ENCODE data around the gene IFNA6. TPM values are rescaled to one million over a fixed set of nuclear protein-coding genes. Genes with fewer than 3 reads are reported as not detected.

The IFNA6 gene
- total and polyA plus RNA-seq, 2 experiments from 2014 or later, result not detected

GRCh38 chr9:21317956-21318923 is 32.4 kb downstream of the IFNA6 start:
- Histone ChIP-seq H3K79me2 (replicated peaks; ENCODE audit: insufficient read depth) (no peaks in the 10 kb centered on the region), H3K27me3 (ENCODE audit: insufficient read depth) (no peaks in the 10 kb centered on the region), H3K9me2 (ENCODE audit: insufficient read depth) (no peaks in the 10 kb centered on the region), H3F3A (replicated peaks; ENCODE audit: low read depth) (no peaks in the 10 kb centered on the region), H3K27ac (ENCODE audit: low read depth) (no peak overlapping the region), H3K4me1 (ENCODE audit: insufficient read depth) (no peaks in the 10 kb centered on the region), H3K4me2 (no peak overlapping the region), H3K36me3 (ENCODE audit: insufficient read depth) (no peaks in the 10 kb centered on the region), H2AFZ (no peak overlapping the region), H3K4me3 (no peak overlapping the region), H4K20me1 (replicated peaks; ENCODE audit: insufficient read depth) (no peaks in the 10 kb centered on the region)
- Mint-ChIP-seq H3K4me3 (no peak overlapping the region), H3K9me3 (no peaks in the 10 kb centered on the region), H3K27me3 (ENCODE audit: insufficient read depth, low read depth, poor library complexity) (no peaks in the 10 kb centered on the region), H3K36me3 (ENCODE audit: low read depth) (no peaks in the 10 kb centered on the region), H3K27ac (no peak overlapping the region), H3K4me1 (peaks cover 5% of the 10 kb centered on the region; the same call in 2 of the 3 replicates)
- peak; percentile 75 to 77 for TF ChIP-seq CTCF (conservative IDR thresholded peaks at IDR 0.05; ENCODE audit: low read depth in 2 of 2)
- no peak for TF ChIP-seq POLR2AphosphoS5 (IDR thresholded peaks at IDR 0.05; ENCODE audit: low read depth)
- peak; percentile 67 for DNase-seq (ENCODE audit: low spot score)
- ATAC-seq, result peak; percentile 81

- no peak overlapping the region for H2AFZ ChIP-seq
- H3K27me3 Mint-ChIP-seq (ENCODE audit: insufficient read depth, low read depth, poor library complexity), result peaks cover 2% of the 10 kb centered on the region
- H3K4me2 ChIP-seq, result no peak overlapping the region
- no peaks in the 10 kb centered on the region for H3K36me3 ChIP-seq (ENCODE audit: insufficient read depth)
- H3K27ac ChIP-seq (ENCODE audit: low read depth), result no peak overlapping the region
- H3K79me2 ChIP-seq (replicated peaks; ENCODE audit: insufficient read depth), result no peaks in the 10 kb centered on the region
- no peaks in the 10 kb centered on the region for H3K27me3 ChIP-seq (ENCODE audit: insufficient read depth)
- no peaks in the 10 kb centered on the region for H3K9me2 ChIP-seq (ENCODE audit: insufficient read depth)
- no peaks in the 10 kb centered on the region for H4K20me1 ChIP-seq (replicated peaks; ENCODE audit: insufficient read depth)
- DNase-seq (ENCODE audit: low spot score), result peak; percentile 17
- no peak overlapping the region for H3K4me3 Mint-ChIP-seq
- H3F3A ChIP-seq (replicated peaks; ENCODE audit: low read depth), result no peaks in the 10 kb centered on the region
- no peak overlapping the region for H3K4me3 ChIP-seq
- no peak overlapping the region for H3K27ac Mint-ChIP-seq
- H3K4me1 Mint-ChIP-seq, result peaks cover 5% of the 10 kb centered on the region; the same call in 2 of the 3 replicates
- no peaks in the 10 kb centered on the region; the same call in 2 of the 3 replicates for H3K9me3 Mint-ChIP-seq
- no peaks in the 10 kb centered on the region for H3K4me1 ChIP-seq (ENCODE audit: insufficient read depth)
- no peak for ATAC-seq
- no peaks in the 10 kb centered on the region for H3K36me3 Mint-ChIP-seq (ENCODE audit: low read depth)
- TF ChIP-seq REST (IDR thresholded peaks at IDR 0.05; ENCODE audit: unreplicated experiment), result no peak
- TF ChIP-seq CREB1 (CRISPR knock-in tag; IDR thresholded peaks at IDR 0.05; ENCODE audit: low read depth), result no peak
- TF ChIP-seq JUNB (IDR thresholded peaks at IDR 0.05; ENCODE audit: unreplicated experiment), result no peak
- TF ChIP-seq CTCF (conservative IDR thresholded peaks at IDR 0.05; ENCODE audit: low read depth in 2 of 2), result peak; percentile 13 to 47; a peak in 2 of 4 replicates
- TF ChIP-seq ZNF114 (CRISPR knock-in tag; IDR thresholded peaks at IDR 0.05), result no peak
- TF ChIP-seq ETS1 (IDR thresholded peaks at IDR 0.05), result no peak
- TF ChIP-seq STAT1 (IDR thresholded peaks at IDR 0.05; ENCODE audit: unreplicated experiment), result no peak
These were observed 33.8 kb downstream of the IFNA6 start for GRCh38 chr9:21316860-21317259.

All from GM23338 (cell line).